Measurements from ENCODE around the gene GART.

GART gene

DNA sequence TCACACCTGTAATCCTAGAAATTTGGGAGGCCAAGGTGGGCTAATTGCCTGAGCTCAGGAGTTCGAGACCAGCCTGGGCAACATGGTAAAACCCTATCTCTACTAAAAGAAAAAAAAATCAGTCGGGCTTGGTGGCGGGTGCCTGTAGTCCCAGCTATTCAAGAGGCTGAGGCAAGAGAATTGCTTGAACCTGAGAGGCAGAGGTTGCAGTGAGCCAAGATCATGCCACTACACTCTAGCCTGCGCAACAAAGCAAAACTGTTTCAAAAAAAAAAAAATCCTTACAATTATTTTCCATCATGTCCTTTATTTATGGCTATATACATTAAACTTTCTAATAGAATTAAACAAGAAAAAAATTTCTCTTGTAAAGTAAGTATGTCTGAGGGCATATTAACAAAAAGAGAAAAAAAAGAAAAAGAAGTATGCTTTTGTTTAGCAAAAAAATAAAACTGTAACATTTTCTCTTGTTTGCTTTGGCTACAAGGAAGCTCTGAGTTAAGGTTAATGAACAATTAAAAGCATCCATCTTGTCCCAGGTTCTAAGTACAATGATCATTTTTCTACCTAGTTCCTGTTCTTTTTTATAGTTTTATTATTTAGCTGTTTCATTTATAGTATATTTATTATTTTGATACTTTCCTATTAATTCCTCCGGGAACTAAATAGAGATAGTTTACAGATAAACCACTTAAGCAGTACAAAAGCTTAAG is 80.2 kb downstream of the GART start:
- no peak for DNase-seq (ENCODE audit: low spot score)

DNA sequence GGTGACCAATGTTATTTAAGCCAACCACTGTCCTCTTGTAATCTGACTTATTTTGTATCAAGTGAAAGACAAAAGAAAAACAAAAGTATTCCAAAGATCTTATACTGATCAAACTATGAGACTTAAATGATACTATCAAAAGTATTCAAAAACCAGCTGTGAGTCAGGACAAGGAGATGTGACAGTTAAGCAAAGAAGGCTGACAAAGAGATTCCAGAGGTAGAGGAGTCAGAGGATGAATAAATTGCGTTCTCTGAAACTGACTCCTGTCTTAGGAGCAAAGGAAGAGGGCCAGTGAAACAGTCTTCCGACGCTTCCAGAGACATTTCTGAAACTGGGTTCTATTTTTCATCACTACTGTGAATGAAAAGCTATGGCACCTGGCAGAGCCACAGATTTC is 83.1 kb downstream of the GART start:
- no peak for DNase-seq (ENCODE audit: low spot score)

DNA sequence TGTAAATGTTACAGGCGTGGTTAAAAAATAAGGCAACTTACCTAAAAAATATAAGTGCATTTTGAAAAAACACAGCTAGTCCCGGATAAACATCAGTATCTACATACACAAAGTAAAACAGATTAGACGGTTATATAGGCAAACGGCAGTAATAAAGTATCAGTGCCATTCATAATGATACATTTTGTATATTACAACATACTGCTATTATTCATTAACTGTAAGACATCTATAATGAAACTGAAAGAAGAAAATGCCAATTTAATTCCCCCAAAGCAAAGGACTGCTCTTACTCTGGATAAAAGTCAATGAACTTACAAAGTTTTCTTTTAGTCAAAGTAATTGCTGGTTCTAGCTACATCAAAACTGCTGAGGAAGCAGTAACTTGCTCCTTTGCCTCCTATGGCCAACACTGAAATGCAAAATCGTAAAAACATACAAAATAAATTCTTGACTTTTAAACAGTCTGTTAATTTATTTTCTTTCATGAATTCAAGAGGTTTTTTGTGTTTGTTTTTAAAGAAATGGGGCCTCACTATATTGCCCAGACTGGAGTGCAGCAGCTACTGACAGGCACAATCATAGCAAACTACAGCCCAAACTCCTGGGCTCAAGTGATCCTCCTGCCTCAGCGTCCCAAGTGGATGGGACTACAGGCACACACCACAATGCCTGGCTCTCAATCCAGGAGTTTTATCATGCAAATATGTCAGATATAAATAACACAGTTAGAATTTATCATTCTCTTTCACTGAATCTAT is 86.1 kb downstream of the GART start:
- no peak for DNase-seq (ENCODE audit: low spot score)
